Fibroblast of lung (primary cell): Measurements from ENCODE around the gene CCDC51. TPM values are rescaled to one million over a fixed set of nuclear protein-coding genes. Genes with fewer than 3 reads are reported as not detected.

Experiments
- DNase-seq, 2 donors: peaks; one replicate each; pipeline versions ENCODE4 v3.0.0 to v3.0.0-alpha.2; 2010; ENCODE audit warnings: low read depth in 2 of 2
- H2AFZ ChIP-seq: 2 replicates; pipeline ENCODE4 v1.5.1; 2012; ENCODE audit warnings: low read length, control low read depth, inconsistent platforms
- H3K27ac ChIP-seq: 2 replicates; pipeline ENCODE4 v1.5.1; 2011; ENCODE audit warnings: low read length, control low read depth; ENCODE audit not compliant: insufficient read depth
- H3K27me3 ChIP-seq: 2 replicates; pipeline ENCODE4 v1.5.1; 2011; ENCODE audit warnings: mild to moderate bottlenecking, low read length; ENCODE audit not compliant: control insufficient read depth, insufficient read depth
- H3K36me3 ChIP-seq: 2 replicates; pipeline ENCODE4 v1.5.1; 2011; ENCODE audit warnings: low read length; ENCODE audit not compliant: control insufficient read depth, insufficient read depth
- H3K4me1 ChIP-seq: 2 replicates; pipeline ENCODE4 v1.5.1; 2011; ENCODE audit warnings: low read length; ENCODE audit not compliant: control insufficient read depth, insufficient read depth; ENCODE audit errors: extremely low read depth
- H3K4me2 ChIP-seq: 2 replicates; pipeline ENCODE4 v1.5.1; 2011; ENCODE audit warnings: low read length, control low read depth; ENCODE audit not compliant: insufficient read depth; ENCODE audit errors: extremely low read depth
- H3K4me3 ChIP-seq, 4 experiments: fragments of 200-600 bp in 1 of 4; sonication (generic) in 1 of 4; replicated peaks in 1 of 4; 2 replicates each; pipeline ENCODE4 v1.5.1; 2011 to 2016; ENCODE audit warnings: low read length in 4 of 4, low read depth in 3 of 4, mild to moderate bottlenecking in 3 of 4, control low read depth in 2 of 4, inconsistent platforms in 1 of 4, mixed read lengths in 1 of 4; ENCODE audit not compliant: insufficient read depth in 1 of 4; ENCODE audit errors: control extremely low read depth in 1 of 4
- H3K79me2 ChIP-seq: 2 replicates; pipeline ENCODE4 v1.5.1; 2012; ENCODE audit warnings: mild to moderate bottlenecking, low read length, inconsistent platforms; ENCODE audit not compliant: control insufficient read depth, insufficient read depth
- H3K9ac ChIP-seq: 2 replicates; pipeline ENCODE4 v1.5.1; 2011; ENCODE audit warnings: mild to moderate bottlenecking, low read length, control low read depth; ENCODE audit not compliant: insufficient read depth
- H3K9me3 ChIP-seq: 2 replicates; pipeline ENCODE4 v1.5.1; 2012; ENCODE audit warnings: low read depth, low read length; ENCODE audit not compliant: control insufficient read depth, insufficient read depth
- H4K20me1 ChIP-seq: 2 replicates; pipeline ENCODE4 v1.5.1; 2011; ENCODE audit warnings: low read length; ENCODE audit not compliant: control insufficient read depth, insufficient read depth; ENCODE audit errors: extremely low read depth
- CTCF ChIP-seq, 2 donors: IDR thresholded peaks in 1 of 2; conservative IDR thresholded peaks in 1 of 2; 1 replicate in 1 of 2; 2 replicates in 1 of 2; pipeline ENCODE4 v1.5.1; 2011 to 2012; ENCODE audit warnings: low read length in 2 of 2, control low read depth in 1 of 2, inconsistent platforms in 1 of 2, low read depth in 1 of 2, mild to moderate bottlenecking in 1 of 2
- EZH2 ChIP-seq: IDR thresholded peaks from 2 replicates; pipeline ENCODE4 v1.5.1; 2012; ENCODE audit warnings: low read length, control low read depth, mild to moderate bottlenecking; ENCODE audit errors: missing control alignments
- polyA plus RNA-seq, 2 donors: library from polyadenylated mRNA; depleted of rRNA in 1 of 2; stranded (reverse) in 1 of 2; unstranded in 1 of 2; fragments of >200 nt; gene quantifications; 2 replicates each; pipeline ENCODE4 v1.2.1, GENCODE V29; 2011 to 2012; ENCODE audit warnings: missing spikeins in 1 of 2
- total RNA-seq: library from RNA; depleted of rRNA; stranded (reverse); fragments of >200 nt; gene quantifications from 2 replicates; pipeline ENCODE4 v1.2.1, GENCODE V29; 2014

The CCDC51 gene
- total and polyA plus RNA-seq, 2 donors (not counting 1 experiment from before 2014, with no cell fraction given): 11.9 to 27.2 TPM

DNA sequence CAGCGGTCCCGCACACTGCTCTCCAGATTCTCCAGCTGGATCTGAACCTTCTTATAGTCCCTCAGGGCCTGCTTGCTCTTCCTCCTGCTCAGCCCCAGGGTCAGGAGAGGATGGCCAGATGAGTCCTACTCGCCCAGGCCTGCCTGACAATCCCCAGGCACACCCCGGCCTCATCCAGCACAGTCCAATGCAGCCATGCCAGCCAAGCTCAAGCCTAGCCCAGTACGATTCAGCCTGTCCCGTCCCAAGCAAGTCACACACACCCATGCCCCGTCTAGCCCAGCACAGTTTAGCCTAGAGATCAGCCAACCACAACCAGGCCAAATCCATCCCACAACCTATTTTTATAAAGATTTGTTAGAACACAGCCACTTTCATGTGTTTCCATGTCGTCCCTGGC is 26.8 kb downstream of the CCDC51 start:
- no peaks in the 10 kb centered on the region for H3K79me2 ChIP-seq
- no peak overlapping the region for H3K9ac ChIP-seq
- no peak overlapping the region for H3K4me2 ChIP-seq
- TF ChIP-seq CTCF (conservative IDR thresholded peaks at IDR 0.05 in 1 of 2, IDR thresholded peaks at IDR 0.05 in 1 of 2; ENCODE audit: low read depth in 1 of 2, low read length in 2 of 2) (no peak), EZH2 (no peak)
- H4K20me1 ChIP-seq: no peaks in the 10 kb centered on the region
- H3K4me1 ChIP-seq: no peaks in the 10 kb centered on the region
- H3K4me3 ChIP-seq: no peak overlapping the region
- H3K9me3 ChIP-seq: no peaks in the 10 kb centered on the region
- H2AFZ ChIP-seq: no peak overlapping the region
- peaks cover 21% of the 10 kb centered on the region for H3K36me3 ChIP-seq
- no peak for DNase-seq
- H3K27ac ChIP-seq: no peak overlapping the region
- no peaks in the 10 kb centered on the region for H3K27me3 ChIP-seq

- H3K27me3 ChIP-seq: no peaks in the 10 kb centered on the region
- no peak overlapping the region for H3K4me2 ChIP-seq
- no peak overlapping the region for H3K9ac ChIP-seq
- H3K9me3 ChIP-seq: no peaks in the 10 kb centered on the region
- no peak overlapping the region for H3K4me3 ChIP-seq
- H3K4me1 ChIP-seq: no peaks in the 10 kb centered on the region
- H3K27ac ChIP-seq: no peak overlapping the region
- peaks cover 18% of the 10 kb centered on the region for H3K36me3 ChIP-seq
- no peak overlapping the region for H2AFZ ChIP-seq
- DNase-seq: no peak
- H3K79me2 ChIP-seq: no peaks in the 10 kb centered on the region
- H4K20me1 ChIP-seq: no peaks in the 10 kb centered on the region
- TF ChIP-seq EZH2 (no peak), CTCF (conservative IDR thresholded peaks at IDR 0.05 in 1 of 2, IDR thresholded peaks at IDR 0.05 in 1 of 2; ENCODE audit: low read depth in 1 of 2, low read length in 2 of 2) (no peak)
Observed at GRCh38 chr3:48412375-48413001, 27.4 kb downstream of the CCDC51 start.

GRCh38 chr3:48411606-48412374 is 28.1 kb downstream of the CCDC51 start:
- Histone ChIP-seq H4K20me1 (no peaks in the 10 kb centered on the region), H3K79me2 (no peaks in the 10 kb centered on the region), H2AFZ (no peak overlapping the region), H3K4me3 (no peak overlapping the region), H3K27me3 (no peaks in the 10 kb centered on the region), H3K36me3 (peaks cover 17% of the 10 kb centered on the region), H3K4me2 (no peak overlapping the region), H3K4me1 (no peaks in the 10 kb centered on the region), H3K9me3 (no peaks in the 10 kb centered on the region), H3K9ac (no peak overlapping the region), H3K27ac (no peak overlapping the region)
- no peak for DNase-seq
- TF ChIP-seq CTCF (conservative IDR thresholded peaks at IDR 0.05 in 1 of 2, IDR thresholded peaks at IDR 0.05 in 1 of 2; ENCODE audit: low read depth in 1 of 2, low read length in 2 of 2): no peak
- no peak for TF ChIP-seq EZH2
